Stimulated activated CD4-positive, alpha-beta T cell treated with anti-CD3 and anti-CD28 coated beads, TNF-alpha, amount 100 ng/mL, for 1 hour (primary cell): Measurements from ENCODE around the gene TMEM44.
"Not testable (repeated sequence)": the region's sequence is repeated elsewhere in the genome, so short reads cannot be mapped to it uniquely, and the experiment has no call there.

Experiments used
- DNase-seq, 3 donors: peaks; one replicate each; pipeline ENCODE4 v3.0.0-alpha.2; 2020; ENCODE audit warnings: low read depth in 3 of 3, low spot score in 1 of 3

Gene TMEM44

GRCh38 chr3:194642769-194643168 lies 9.6 kb upstream of the TMEM44 start:
- DNase-seq = no peak

DNA sequence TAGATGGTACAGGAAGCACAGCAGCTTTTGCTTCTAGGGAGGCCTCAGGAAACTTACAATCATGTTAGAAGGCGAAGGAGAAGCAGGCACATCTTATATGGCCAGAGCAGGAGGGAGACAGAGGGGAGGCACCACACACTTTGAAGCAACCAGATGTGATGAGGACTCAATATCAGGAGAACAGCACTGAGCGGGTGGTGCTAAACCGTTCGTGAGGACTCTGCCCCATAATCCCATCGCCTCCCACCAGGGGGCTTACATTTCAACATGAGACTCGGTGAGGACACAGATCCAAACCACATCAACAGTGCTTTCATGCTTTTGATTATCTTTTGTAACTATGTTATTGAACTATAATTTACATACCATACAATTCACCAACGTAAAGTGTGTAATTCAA lies 7.6 kb upstream of the TMEM44 start:
- no peak for DNase-seq

- no peak for DNase-seq
Observed at GRCh38 chr3:194638991-194639605, 5.9 kb upstream of the TMEM44 start.

DNA sequence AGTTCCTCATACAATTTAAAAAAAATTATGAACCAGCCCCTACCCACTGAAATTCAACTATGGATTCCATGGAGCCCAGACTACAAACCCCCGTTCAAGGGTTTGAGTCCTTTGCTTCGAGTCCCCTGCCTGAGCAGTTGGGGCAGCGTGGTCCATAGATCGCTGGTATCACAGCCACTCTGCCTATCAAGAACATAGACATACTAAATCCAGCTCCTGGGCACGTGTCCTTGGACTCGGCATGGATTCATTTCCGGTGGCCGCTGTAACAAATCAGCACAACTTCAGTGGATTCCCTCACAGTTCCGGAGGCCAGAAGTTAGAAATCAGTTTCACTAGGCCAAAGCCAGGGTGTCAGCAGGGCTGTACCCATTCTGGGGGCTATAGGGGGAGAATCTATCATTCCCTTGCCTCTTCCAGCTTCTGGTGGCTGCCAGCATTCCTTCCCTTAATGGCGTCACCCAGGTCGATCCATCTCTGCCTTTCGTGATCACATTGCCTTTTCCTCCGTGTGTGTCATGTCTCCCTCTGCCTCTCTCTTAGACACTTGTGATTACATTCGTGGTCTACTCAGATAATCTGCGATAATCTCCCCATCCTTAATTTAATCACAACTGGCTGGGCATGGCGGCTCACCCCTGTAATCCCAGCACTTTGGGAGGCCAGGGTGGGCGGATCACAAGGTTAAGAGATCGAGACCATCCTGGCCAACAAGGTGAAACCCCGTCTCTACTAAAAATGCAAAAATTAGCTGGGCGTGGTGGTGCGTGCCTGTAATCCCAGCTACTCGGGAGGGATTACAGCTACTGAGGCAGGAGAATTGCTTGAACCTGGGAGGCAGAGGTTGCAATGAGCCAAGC lies 4.6 kb upstream of the TMEM44 start:
- no peak for DNase-seq

- no peak for DNase-seq
Observed at GRCh38 chr3:194637066-194637465, 3.8 kb upstream of the TMEM44 start.

GRCh38 chr3:194632809-194633348 lies 340 bp downstream of the TMEM44 start:
- no peak for DNase-seq

DNA sequence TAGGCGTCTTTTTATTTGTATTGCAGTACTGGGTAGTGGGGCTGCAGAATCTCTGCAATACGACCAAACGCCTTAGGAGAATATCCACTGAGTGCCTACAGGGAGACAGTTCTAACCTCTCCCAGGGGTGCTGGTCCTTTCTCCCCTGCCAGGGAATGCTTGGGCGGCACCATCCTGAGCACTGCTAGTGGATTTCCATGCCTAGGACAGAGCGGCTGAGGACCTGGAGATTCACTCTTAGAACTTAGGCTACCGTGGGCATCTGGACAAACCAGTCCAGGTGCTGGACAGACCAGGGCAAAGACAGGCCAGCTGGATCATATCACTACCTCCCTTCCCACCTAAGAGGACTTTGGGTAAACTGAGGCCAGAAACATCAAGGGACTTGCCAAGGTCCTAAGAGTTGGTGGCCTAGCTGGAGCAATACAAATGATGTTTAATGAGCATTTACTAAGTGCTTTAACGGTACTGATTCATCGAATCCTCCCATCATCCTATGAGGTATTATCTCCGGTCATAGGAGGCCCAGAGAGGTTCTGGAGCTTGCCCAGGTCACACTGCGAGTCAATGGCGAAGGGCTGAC lies 902 bp downstream of the TMEM44 start:
- DNase-seq = no peak

GRCh38 chr3:194631696-194632095 lies 1.5 kb downstream of the TMEM44 start:
- DNase-seq = no peak

GRCh38 chr3:194630681-194631080 lies 2.5 kb downstream of the TMEM44 start:
- DNase-seq = not testable (repeated sequence)

DNA sequence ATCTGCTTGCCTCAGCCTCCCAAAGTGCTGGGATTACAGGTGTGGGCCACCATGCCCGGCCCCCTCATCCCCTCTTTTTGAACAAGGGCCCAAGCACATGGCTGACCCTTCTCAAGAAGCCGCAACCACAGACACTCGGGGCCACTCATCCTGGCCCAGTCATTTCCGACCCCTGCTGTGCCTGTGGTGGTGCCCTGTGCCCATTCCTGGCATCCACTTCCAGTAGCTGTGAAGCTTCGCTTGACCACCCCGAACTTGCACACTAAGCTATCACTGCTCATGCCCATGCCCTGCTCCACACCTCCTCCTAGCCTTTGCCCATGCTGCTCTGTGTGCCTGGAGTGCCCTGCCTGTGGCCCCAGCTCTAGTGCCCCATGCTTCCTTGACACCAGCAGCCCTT lies 8.3 kb downstream of the TMEM44 start:
- DNase-seq = no peak

DNA sequence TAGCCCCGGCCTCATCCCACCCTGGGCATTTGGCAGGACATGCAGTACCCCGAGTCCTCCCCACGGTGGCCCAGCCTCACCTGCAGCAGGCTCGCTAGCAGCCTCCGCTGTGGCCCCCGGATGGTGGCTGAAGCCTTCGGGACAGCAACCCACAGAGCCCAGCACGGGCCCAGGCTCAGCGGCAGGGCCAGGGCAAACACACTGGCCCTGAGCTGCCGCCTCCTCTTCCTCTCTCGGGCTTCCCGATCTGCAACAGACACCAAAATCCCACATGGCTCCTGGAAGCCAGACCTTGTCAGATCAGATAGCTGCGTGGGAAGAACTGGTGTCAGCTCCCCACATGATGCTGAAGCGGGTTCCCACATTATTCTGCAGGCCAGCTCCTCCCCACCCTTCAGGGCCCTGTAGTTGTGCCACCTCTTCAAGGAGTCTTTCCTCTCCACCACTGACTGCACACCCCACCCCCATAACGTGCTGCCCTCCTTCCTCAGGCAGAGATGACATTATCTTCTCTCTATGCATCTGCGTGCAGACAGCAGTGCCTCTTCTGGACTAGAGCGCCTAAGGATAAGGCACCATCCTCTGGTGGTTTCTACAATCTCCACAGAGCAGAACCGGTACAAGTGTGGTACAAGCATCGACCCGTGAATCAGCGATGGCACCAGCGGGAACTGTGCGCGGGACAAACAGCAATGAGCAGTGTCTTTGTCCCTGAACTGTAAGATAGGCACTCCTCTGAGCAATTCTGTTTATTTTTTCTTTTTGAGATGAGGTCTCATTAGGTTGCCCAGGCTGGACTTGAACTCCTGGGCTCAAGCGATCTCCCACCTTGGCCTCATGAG lies 9.5 kb downstream of the TMEM44 start:
- no peak for DNase-seq

GRCh38 chr3:194622621-194623340 lies 10.4 kb downstream of the TMEM44 start:
- no peak for DNase-seq

- DNase-seq = no peak
Observed at GRCh38 chr3:194621947-194622346, 11.3 kb downstream of the TMEM44 start.

DNA sequence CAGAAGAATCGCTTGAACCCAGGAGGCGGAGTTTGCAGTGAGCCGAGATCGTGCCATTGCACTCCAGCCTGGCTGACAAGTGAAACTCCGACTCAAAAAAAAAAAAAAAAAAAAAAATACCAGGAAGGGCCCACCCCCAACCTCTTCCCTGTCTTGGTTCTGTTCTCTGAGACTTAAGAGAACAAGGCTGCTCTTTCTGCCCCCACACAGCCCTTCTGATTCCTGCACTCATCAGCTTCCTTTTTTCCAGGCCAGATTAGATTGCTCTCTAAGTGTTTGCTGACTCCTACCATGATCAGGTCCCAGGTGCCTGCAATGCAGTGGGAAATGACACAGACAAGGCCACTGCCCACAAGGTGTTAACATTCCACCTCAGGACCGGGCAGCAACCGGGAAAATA lies 13.0 kb downstream of the TMEM44 start:
- DNase-seq = no peak

DNA sequence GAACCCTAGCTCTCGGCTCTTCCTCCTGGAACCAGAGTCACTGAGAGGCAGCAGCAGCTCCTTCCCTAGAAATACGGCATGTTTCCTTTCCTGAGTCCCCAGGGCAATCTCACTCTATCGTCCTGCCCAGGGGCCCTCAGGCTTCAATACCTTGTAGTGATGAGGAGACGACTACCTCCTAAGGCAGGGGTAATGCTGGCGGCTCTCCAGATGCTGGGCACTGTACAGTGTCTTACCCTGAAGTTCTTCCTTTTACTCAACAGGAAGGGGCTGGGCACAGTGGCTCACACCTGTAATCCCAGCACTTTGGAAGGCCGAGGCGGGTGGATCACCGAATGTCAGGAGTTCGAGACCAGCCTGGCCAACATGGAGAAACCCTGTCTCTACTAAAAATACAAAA lies 13.5 kb downstream of the TMEM44 start:
- no peak for DNase-seq

DNA sequence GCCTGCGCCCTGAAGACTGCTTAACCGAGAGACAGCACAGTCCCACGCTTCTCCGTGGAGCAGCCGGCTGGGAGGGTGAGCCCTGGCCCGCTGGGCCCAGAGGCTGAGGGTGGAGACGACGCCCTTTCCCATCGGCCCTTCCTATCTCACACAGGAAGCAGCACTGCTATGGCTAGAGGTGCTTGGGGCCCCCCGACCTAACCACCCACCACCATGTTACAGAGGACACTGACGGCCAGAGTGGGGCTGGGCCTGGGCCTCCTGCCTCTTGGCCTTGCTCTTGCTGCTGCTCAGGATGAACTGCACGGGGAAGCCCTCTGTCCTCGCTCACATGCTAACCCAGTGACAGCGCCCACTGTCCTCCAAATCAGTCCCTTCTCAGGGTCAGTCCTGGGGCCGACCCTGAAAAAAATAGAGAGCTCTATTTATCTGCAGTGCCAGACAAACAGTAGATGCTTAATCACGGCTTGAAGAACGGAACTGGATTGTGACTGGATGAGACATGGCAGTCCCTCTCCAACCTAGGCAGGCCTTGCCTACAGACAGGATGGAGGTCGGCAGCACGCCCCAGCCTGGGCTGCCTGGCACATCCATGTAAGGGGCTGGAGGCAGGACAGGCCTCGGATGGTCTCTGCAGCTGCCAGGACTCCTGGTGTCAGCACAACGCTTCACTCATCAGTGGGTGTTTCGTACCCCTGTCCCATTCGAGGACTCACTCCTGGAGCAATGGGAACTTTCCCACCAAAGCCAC lies 14.2 kb downstream of the TMEM44 start:
- no peak for DNase-seq

DNA sequence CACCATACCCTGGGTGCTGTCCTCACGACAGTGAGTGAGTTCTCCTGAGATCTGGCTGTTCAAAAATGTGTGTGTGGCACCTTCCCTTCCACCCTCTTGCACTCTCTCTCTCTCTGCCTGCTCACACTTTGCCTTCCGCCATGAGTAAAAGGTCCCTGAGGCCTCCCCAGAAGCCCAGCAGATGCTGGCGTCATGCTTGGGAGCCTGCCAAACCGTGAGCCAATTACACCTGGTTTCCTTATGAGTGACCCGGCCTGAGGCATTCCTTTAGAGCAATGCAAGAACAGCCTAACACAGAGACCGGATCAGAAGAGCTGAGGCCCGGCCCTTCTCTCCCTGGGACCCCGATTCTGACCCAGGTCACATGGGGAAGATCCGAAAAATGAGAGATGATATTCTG lies 15.4 kb downstream of the TMEM44 start:
- DNase-seq = no peak

GRCh38 chr3:194617143-194617671 lies 16.0 kb downstream of the TMEM44 start:
- no peak for DNase-seq

GRCh38 chr3:194615226-194615625 lies 18.0 kb downstream of the TMEM44 start:
- DNase-seq = no peak

DNA sequence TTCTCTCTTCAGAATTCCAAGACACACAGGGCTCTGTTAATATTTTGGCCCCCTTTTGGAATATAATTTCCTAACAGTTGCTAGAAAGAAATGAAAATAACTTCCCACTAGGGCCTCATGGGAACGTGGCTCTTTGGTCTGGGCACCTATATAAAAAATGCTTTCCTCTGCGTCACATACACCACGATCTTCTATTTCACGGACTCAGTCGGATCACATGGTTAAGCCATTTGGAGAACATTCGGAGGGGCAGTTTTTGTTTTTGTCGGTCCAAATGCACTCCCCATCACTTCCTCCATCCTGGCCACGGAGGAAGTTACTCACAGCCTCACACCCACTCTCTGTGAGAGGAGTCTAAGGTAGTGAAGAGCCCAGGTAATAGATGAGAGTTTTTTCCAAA lies 21.0 kb downstream of the TMEM44 start:
- DNase-seq = no peak
